Activated naive CD4-positive, alpha-beta T cell treated with anti-CD3 and anti-CD28 coated beads, Interleukin-2, amount 50 U/mL, for 72 hours (primary cell): ENCODE results near the gene STX8. TPM values are rescaled to one million over a fixed set of nuclear protein-coding genes. Genes with fewer than 3 reads are reported as not detected.

Experiments used
- ATAC-seq, 2 donors: fragments of 150-1000 bp; cut with Tn5 transposase; 2 replicates each; pipeline ENCODE4 v1.10.0; 2021; ENCODE audit warnings: mild to moderate bottlenecking in 2 of 2, moderate library complexity in 2 of 2
- DNase-seq, 2 donors: peaks; one replicate each; pipeline ENCODE4 v3.0.0; 2021 to 2022; ENCODE audit warnings: low spot score in 2 of 2
- H3K27ac Mint-ChIP-seq, 2 donors: one replicate each; pipeline ENCODE4 v1.8.0; 2022; ENCODE audit warnings: mild to moderate bottlenecking in 2 of 2, mixed read lengths in 2 of 2
- H3K36me3 Mint-ChIP-seq, 2 donors: one replicate each; pipeline ENCODE4 v1.8.0; 2022; ENCODE audit warnings: mixed read lengths in 2 of 2
- H3K9me3 Mint-ChIP-seq, 2 donors: one replicate each; pipeline ENCODE4 v1.8.0; 2022; ENCODE audit warnings: mixed read lengths in 2 of 2
- total RNA-seq, 2 donors: library from RNA; stranded (reverse); gene quantifications; one replicate each; pipeline ENCODE4 v1.2.3, GENCODE V29; 2022

Gene STX8
- total RNA-seq, 2 donors from 2014 or later, result 42.1 to 65.4 TPM

DNA sequence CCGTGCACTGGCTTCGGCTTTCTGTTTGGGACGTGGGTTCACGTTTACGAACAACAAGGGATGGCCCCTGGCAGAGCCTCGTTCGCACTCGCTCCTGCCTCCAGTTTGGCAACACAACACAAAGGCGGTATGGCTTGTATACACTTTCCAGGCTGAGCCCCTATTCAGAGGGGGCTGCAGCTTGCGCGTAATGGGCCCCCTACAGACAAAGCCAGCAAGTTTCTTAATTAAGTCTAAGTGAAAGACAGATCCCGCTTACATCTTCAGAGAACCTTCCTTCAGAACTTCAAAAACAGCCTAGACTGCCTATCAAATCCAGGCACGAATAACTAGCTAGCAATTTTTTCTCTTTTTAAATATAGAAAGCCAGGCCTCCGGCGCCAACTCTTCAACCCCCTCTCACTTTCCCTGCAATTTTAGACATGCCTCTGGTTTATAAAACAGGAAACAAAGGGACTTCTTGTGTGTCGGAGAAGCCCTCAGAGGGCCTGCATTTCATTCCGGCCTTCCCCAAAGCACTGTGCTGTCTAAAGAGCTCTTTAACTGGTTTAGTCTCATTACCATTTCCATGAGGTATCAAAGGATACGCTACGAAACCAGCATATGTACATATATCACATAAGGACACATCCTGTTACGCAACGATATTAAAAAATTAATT lies 244.9 kb downstream of the STX8 start:
- DNase-seq, result no peak
- Mint-ChIP-seq H3K27ac (no peak overlapping the region), H3K36me3 (peaks cover 16 to 18% of the 10 kb centered on the region in 2 donors), H3K9me3 (peaks cover 14 to 16% of the 10 kb centered on the region in 2 donors)
- no peak for ATAC-seq

DNA sequence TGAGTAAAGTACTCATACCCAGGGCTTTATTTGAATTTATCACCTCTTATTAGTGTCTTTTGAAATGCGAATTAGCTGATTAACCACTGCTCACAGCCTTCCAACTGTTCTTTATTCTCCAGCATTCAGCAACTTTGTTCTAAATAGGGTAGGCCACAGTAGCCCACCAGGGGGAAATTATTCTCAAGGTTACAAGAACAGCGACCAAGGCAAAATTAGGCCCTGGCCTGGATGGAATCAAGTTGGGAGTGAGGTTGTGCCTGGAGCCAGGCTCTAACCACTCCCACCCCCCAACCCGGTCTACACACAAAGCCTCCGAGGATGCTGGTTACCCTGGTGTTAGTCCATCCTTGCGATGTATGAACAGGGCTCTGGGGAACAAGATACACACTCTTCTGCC lies 245.5 kb downstream of the STX8 start:
- Mint-ChIP-seq H3K27ac (no peak overlapping the region), H3K9me3 (peaks cover 10% of the 10 kb centered on the region in 2 donors), H3K36me3 (peaks cover 11 to 12% of the 10 kb centered on the region in 2 donors)
- ATAC-seq, result no peak
- DNase-seq, result no peak

DNA sequence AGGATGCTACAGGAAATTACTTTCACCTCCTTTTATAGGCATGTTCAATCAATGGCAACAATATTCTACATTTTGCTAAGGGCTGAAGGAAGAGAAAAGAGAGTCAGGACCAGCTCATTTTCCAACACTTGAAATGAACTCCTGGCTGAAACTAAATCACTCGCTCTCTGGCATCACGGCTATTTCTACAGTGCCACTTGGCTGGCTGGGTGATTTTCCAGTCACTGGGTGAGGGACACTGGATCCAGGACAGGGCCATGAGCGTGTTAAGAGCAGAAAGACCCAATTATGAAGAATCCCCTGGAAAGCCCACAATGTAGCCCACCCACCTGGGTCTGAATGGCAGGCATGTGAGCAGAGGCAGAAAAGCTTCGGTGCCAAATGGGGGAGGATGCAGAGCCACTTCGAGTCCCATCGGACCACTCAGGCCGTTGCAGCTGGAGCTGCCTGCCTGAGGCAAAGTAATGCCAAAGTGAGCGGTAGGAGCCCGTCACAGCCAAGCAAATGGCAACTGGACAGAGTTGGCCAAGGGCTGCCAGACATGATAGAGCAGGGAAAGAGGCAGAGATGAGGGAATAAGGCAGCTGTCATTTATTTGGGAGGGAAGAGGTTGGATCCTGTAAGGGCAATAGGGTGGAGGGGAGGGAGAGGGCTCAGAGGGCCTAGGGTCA lies 246.2 kb downstream of the STX8 start:
- Mint-ChIP-seq H3K36me3 (peaks cover 3 to 4% of the 10 kb centered on the region in 2 donors), H3K9me3 (peaks cover 2% of the 10 kb centered on the region in 2 donors), H3K27ac (peak overlapping the region in 1 of 2 donors; percentile 93)
- ATAC-seq (no peak), DNase-seq (no peak)

DNA sequence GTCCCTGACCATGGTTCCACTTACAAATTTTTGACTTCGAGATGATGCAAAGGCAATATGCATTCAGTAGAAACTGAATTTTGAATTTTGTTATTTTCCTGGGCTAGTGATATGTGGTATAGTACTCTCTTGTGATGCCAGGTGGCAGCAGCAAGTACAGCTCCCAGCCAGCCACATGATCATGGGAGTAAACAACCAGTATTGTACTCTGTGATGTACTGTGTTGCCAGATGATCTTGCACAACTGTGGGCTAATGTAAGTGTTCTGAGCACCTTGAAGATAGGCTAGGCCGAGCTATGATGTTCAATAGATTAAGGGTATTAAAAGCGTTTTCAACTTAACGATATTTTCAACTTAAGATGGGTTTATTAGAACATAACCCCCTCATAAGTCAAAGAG lies 250.8 kb downstream of the STX8 start:
- ATAC-seq, result no peak
- DNase-seq, result no peak
- Mint-ChIP-seq H3K36me3 (no peaks in the 10 kb centered on the region), H3K27ac (no peak overlapping the region), H3K9me3 (no peaks in the 10 kb centered on the region)

DNA sequence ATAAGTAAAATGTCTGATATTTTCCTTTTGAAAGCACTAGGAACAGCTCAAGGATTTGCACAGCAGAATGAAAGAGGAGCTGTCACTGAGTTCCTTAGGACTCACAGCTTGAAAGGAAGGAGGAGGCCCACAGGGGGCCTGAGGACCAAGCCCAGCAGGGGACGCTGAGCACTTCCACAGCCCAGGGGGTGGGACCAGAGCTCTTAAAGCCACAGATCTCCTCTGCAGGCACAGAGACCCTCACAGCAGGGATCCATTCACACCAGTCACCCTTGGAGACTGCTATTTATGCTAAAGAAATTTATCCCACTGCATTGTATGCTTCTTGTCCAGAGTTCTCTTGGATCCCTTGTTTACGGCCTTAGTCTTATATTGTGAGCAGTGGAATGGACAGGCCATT lies 253.3 kb downstream of the STX8 start:
- no peak overlapping the region for H3K27ac Mint-ChIP-seq
- peaks cover 15% of the 10 kb centered on the region in 2 donors for H3K36me3 Mint-ChIP-seq
- no peak for DNase-seq
- ATAC-seq, result no peak
- H3K9me3 Mint-ChIP-seq, result peaks cover 5 to 9% of the 10 kb centered on the region in 2 donors

DNA sequence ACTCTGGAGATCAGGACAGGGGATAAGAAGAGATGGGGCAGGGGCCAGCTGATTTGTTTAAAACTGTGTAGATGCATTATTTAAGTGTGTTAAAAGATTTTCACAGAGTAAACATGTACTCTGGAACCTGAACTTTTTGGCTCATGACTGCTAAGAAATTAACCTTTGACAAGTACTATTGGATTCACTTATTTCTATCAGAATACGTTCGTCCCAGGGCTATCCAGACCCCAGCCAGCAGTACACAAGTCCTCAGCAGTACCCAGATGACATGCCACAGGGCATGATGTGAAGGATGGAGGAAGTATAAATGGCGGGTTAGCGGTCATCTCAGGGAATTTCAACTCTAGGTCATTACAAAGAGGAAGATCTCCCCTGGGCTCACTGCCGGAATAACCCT lies 253.7 kb downstream of the STX8 start:
- ATAC-seq (no peak), DNase-seq (no peak)
- Mint-ChIP-seq H3K27ac (no peak overlapping the region), H3K36me3 (peaks cover 15 to 17% of the 10 kb centered on the region in 2 donors), H3K9me3 (peaks cover 8 to 11% of the 10 kb centered on the region in 2 donors)

DNA sequence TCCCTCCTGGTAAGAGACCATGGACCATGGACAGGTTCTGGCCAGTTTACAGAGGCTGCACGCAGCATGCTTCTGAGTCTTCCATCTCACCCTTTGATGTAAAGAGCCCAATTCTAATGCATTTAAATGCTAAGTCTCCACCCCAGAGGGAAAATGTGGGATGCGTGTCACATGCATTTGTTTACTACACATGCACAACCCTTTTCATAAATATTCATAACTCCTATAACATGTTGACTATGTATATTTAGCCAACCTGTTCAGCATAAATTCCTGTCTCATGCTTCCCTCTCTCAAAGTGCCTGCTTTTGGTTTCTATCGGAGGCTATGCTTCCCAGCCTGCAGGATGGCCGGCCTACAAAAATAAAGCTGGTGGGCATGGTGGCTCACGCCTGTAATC lies 260.3 kb downstream of the STX8 start:
- Mint-ChIP-seq H3K36me3 (peaks cover 15 to 20% of the 10 kb centered on the region in 2 donors), H3K9me3 (peaks cover 11 to 13% of the 10 kb centered on the region in 2 donors), H3K27ac (no peak overlapping the region)
- ATAC-seq (no peak), DNase-seq (no peak)

DNA sequence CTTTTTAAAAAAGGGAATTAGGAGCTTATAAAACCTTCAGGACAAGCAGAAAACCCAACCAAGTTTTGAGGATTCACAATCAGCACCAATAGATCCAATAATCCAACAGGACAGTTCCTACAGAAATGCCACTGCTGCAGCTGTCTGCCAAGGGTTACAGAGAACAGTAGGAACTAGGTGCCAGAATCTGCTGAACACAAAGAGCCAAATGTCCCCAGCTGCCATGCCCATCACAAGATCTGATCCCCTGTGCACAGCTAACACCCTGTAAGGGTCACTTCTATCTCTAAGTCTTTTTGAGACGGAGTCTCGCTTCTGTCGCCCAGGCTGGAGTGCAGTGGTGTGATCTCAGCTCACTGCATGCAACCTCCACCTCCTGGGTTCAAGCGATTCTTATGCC lies 262.3 kb downstream of the STX8 start:
- DNase-seq (no peak), ATAC-seq (no peak)
- H3K36me3 Mint-ChIP-seq, result peaks cover 3 to 8% of the 10 kb centered on the region in 2 donors
- peaks cover 6 to 7% of the 10 kb centered on the region in 2 donors for H3K9me3 Mint-ChIP-seq
- H3K27ac Mint-ChIP-seq, result no peak overlapping the region

DNA sequence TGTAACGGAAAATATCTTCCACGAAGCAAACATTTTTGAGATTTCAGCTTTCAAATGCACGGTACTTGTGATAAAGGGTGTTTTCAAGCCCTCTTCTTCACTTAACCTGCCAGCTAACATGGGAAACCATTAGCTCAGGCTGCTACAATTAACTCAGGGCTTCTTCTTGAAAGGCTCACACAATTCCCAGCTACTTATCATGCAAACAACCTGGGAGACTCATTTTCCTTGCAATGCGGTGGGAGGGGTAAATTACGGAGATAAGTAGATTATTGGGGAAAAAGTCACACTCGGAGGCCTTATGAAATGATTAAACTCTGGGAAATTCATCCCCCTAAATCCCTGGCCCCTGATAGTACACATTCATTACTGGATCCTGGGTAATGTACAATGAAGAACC lies 266.4 kb downstream of the STX8 start:
- DNase-seq (no peak), ATAC-seq (no peak)
- no peak overlapping the region for H3K27ac Mint-ChIP-seq
- H3K36me3 Mint-ChIP-seq, result no peaks in the 10 kb centered on the region
- H3K9me3 Mint-ChIP-seq, result no peaks in the 10 kb centered on the region

DNA sequence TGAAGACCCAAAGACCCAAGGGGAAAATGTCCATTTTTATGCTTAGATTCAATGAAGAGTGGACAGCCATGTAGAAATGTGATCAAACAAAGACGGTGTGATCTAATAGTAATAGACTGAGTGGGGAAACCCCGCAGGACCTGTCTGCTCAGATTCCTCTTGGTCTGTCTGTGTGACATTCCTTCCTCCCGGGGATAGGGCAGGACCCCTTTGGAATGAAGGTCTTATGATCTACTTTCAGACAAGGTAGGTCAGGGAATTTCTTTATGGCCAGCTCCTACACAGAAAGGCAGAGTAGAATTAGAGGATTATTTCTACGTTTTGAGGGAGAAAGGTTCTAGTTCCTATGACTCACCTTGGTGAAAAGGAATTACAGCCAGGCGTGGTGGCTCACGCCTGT lies 267.6 kb downstream of the STX8 start:
- H3K36me3 Mint-ChIP-seq, result no peaks in the 10 kb centered on the region

DNA sequence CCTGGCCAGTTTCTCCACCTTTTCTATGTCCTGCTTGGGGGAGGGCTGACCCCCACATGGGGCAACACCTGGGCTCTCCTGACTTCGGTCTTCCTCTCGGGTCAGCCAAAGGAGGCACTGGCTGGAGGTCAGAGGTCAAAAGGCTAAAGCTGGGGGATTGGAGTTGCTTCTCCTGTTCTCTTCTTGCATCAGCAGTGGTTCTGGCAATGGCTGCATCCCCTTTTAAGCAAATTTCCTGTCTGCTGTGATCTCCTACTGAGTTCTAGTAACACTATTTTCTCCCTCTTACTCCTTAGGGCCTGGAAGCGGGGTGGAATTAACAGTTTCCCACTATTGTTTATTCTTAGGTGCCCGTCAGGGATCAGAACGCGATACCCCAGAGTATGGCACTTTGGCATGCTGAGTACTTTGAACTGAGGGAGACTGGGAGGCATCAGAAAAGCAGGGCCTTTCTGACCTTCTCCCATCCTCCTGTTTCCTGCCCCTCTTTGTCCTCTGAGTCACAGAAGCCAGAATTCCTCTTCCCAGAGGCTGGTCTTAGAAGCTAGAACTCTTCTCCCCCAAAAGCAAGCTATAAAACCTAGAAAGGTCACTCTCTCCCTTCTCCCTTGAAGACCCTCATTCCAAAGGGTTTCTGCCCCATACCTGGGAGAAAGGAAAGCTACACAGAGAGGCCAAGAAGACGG lies 268.2 kb downstream of the STX8 start:
- DNase-seq (no peak), ATAC-seq (no peak)
- Mint-ChIP-seq H3K36me3 (no peaks in the 10 kb centered on the region), H3K27ac (no peak overlapping the region), H3K9me3 (no peaks in the 10 kb centered on the region)

More for the DNA sequence above, 267.6 kb downstream of the STX8 start:
- ATAC-seq (no peak), DNase-seq (no peak)
- H3K9me3 Mint-ChIP-seq, result no peaks in the 10 kb centered on the region
- H3K27ac Mint-ChIP-seq, result no peak overlapping the region

DNA sequence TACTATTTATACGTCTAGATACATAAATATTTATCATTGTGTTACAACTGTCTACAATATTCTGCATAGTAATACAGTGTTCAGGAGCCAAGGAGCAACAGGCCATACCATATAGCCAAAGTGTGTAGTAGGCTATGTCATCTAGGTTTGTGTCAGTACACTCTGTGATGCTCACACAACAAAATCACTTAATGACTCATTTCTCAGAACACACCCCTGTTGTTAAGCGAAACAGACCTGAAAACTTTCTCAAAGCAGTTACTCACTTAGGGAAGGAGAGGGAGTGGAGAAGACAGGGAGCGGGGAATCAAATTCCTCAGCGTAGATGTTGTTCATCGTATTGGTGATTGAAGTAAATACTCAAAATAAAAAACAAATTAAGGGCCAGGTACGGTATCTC lies 269.5 kb downstream of the STX8 start:
- peak; percentile 66 to 77 for ATAC-seq
- Mint-ChIP-seq H3K9me3 (no peaks in the 10 kb centered on the region), H3K27ac (no peak overlapping the region), H3K36me3 (no peaks in the 10 kb centered on the region)
- DNase-seq, result no peak

DNA sequence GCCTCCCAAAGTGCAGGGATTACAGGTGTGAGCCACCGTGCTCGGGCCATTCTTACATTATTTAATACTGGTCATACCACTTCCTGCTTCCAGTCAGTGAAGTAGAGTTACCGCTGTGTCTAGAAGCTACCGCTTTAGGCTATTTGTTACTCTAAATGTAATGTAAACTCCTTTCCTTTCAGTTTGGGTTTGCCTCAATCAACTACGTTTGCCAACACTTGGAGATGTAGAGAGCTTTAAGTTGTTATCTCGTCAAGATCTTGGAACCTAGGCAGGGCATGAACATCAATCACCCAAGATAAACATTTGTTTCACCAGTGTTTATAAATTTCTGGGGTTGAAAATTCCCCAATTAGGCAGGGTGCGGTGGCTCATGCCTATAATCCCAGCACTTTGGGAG lies 275.9 kb downstream of the STX8 start:
- ATAC-seq (no peak), DNase-seq (no peak)
- H3K9me3 Mint-ChIP-seq, result no peaks in the 10 kb centered on the region
- H3K27ac Mint-ChIP-seq, result no peak overlapping the region
- no peaks in the 10 kb centered on the region for H3K36me3 Mint-ChIP-seq

DNA sequence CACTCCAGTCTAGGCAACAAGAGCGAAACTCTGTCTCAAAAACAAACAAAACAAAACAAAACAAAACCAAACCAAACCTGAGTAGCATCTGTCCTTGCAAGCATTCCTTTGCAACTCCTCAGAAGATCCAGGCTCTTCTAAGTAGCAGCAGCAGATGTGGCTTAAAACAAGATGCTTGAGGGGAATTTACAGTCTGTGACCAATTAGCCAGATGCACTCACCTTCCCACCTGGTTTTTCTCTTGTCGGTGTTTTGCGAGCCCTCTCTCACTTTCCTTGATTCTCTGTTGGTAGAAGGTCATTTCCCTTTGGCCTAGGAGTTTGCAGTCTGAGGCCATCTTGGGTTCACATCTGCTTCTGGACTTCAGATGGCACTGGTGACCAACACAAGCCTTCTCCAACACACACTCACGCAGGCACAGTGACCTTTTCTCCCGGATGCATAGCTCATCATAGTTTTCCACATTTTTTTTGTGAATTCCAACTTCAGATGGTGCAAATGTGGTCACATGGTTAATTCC lies 276.8 kb downstream of the STX8 start:
- ATAC-seq, result no peak

DNA sequence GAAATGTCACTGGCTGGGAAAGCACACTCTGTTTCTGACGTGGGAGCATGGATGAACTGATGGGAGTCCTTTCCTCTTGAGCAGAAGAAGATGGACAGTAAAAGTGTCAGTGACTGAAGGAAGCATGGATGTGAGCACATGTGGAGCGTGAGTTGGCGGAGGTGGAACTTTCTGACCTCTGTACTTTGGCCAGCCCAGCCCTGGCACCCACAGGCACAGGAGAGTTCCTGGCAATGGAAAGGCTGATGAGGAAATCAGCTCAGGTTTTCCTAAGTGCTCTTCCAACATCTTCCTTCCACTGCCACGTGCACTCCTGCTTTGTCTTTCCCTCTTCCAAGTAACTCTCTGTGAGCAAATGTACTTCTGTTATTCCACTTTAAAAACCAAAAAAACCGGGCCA lies 277.5 kb downstream of the STX8 start:
- H3K36me3 Mint-ChIP-seq, result no peaks in the 10 kb centered on the region
- H3K9me3 Mint-ChIP-seq, result no peaks in the 10 kb centered on the region
- no peak overlapping the region for H3K27ac Mint-ChIP-seq
- DNase-seq (no peak), ATAC-seq (no peak)

More for the DNA sequence above, 276.8 kb downstream of the STX8 start:
- Mint-ChIP-seq H3K27ac (no peak overlapping the region), H3K9me3 (no peaks in the 10 kb centered on the region), H3K36me3 (no peaks in the 10 kb centered on the region)
- DNase-seq, result no peak

DNA sequence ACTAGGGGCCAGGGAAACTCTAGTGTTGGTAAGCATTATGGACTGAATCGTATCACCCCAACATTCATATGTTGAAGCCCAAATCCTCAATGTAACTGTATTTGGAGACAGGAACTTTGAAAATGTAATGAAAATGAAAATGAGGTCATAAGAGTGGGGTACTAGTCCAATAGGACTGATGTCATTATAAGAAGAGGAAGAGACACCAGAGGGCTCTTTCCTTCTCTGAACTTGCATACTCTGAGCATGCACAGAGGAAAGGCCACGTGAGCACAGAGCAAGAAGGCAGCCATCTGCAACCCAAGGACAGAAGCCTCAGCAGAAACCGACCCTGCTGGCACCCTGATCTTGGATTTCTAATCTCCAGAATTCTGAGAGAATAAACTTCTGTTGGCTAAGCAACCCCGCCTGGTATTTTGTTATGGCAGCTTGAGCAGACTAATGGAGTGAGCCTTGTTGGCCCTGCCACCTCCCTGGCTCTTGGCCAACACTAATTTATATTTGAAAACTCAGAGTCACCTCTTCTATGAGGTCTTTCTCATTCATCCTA lies 280.9 kb downstream of the STX8 start:
- Mint-ChIP-seq H3K9me3 (no peaks in the 10 kb centered on the region), H3K27ac (no peak overlapping the region), H3K36me3 (no peaks in the 10 kb centered on the region)
- ATAC-seq, result no peak
- no peak for DNase-seq

DNA sequence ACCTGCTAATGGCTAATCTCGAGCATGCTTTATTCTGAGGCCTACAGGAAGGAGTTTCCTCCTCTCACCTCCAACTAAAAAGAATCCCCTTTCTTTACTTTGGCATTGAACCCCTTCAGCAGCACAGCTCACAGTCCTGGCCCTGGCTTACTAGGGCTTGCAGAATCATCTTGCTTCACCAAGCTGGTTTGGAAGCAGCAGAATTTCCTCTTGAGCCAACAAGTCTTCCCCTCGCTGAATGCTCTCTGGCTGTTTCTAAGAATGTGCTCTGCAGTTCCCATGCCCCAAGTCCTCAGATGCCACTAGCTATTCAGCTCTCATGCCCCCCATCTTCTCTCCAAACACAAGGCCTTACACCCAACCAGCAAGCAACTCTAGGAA lies 283.1 kb downstream of the STX8 start:
- H3K36me3 Mint-ChIP-seq, result peaks cover 0 to 9% of the 10 kb centered on the region in 2 donors
- no peaks in the 10 kb centered on the region for H3K9me3 Mint-ChIP-seq
- DNase-seq (no peak), ATAC-seq (no peak)
- H3K27ac Mint-ChIP-seq, result no peak overlapping the region
